Lower leg skin (tissue), 3 donors: ENCODE results near the gene ATRN.

ENCODE experiments used
- CTCF ChIP-seq, 3 donors: fragments of 450-650 bp; IDR thresholded peaks; one replicate each; pipeline ENCODE4 v1.5.1; 2016; ENCODE audit warnings: antibody characterized with exemption in 3 of 3, mild to moderate bottlenecking in 3 of 3, moderate library complexity in 2 of 3
- POLR2A ChIP-seq, 2 donors: fragments of 450-650 bp; IDR thresholded peaks; one replicate each; pipeline ENCODE4 v1.6.1; 2016 to 2017; ENCODE audit warnings: antibody characterized with exemption in 2 of 2, mild to moderate bottlenecking in 1 of 2, moderate library complexity in 1 of 2

- TF ChIP-seq POLR2A (IDR thresholded peaks at IDR 0.05) (no peak), CTCF (IDR thresholded peaks at IDR 0.05) (no peak)
These were observed 214.5 kb downstream of the ATRN start for GRCh38 chr20:3685341-3685740.
